Smooth muscle cell (in vitro differentiated cells): ENCODE results near the gene TP73. TPM values are rescaled to one million over a fixed set of nuclear protein-coding genes. Genes with fewer than 3 reads are reported as not detected.

Source experiments
- DNase-seq: peaks from one replicate; lab custom pipeline; 2025; ENCODE audit not compliant: unreplicated experiment; lab: John Stamatoyannopoulos, UW
- H2AFZ ChIP-seq: fragments of 200-600 bp; sonication (generic); 2 replicates; pipeline ENCODE4 v1.6.0; 2016; ENCODE audit warnings: antibody characterized with exemption, low read depth, mild to moderate bottlenecking
- H3F3A ChIP-seq: fragments of 200-600 bp; sonication (generic); 2 replicates; pipeline ENCODE4 v1.6.0; 2017; ENCODE audit warnings: antibody characterized with exemption, low read depth
- H3K27ac ChIP-seq: fragments of 200-600 bp; sonication (generic); 2 replicates; pipeline ENCODE4 v1.5.1; 2016; ENCODE audit warnings: low read depth, mild to moderate bottlenecking
- H3K27me3 ChIP-seq: fragments of 200-600 bp; sonication (generic); 2 replicates; pipeline ENCODE4 v1.6.1; 2016; ENCODE audit warnings: low read depth, mild to moderate bottlenecking
- H3K36me3 ChIP-seq: fragments of 200-600 bp; sonication (generic); 2 replicates; pipeline ENCODE4 v1.5.1; 2016; ENCODE audit warnings: low read depth
- H3K4me1 ChIP-seq: fragments of 200-600 bp; sonication (generic); 2 replicates; pipeline ENCODE4 v1.5.1; 2016; ENCODE audit warnings: low read depth
- H3K4me2 ChIP-seq: fragments of 200-600 bp; sonication (generic); 2 replicates; pipeline ENCODE4 v1.6.0; 2016; ENCODE audit warnings: mild to moderate bottlenecking
- H3K4me3 ChIP-seq: fragments of 200-600 bp; sonication (generic); 2 replicates; pipeline ENCODE4 v1.5.1; 2016; ENCODE audit warnings: mild to moderate bottlenecking
- H3K79me2 ChIP-seq: fragments of 200-600 bp; sonication (generic); 2 replicates; pipeline ENCODE4 v1.6.0; 2016; ENCODE audit warnings: low read depth, mild to moderate bottlenecking
- H3K9ac ChIP-seq: fragments of 200-600 bp; sonication (generic); 2 replicates; pipeline ENCODE4 v1.6.0; 2016; ENCODE audit warnings: low read depth
- H3K9me3 ChIP-seq: fragments of 200-600 bp; sonication (generic); replicated peaks from 2 replicates; pipeline ENCODE4 v1.5.1; 2016; ENCODE audit warnings: low read depth
- H4K20me1 ChIP-seq: fragments of 200-600 bp; sonication (generic); 2 replicates; pipeline ENCODE4 v1.6.0; 2016; ENCODE audit warnings: low read depth
- WGBS: methylation state at CpG from one replicate; pipeline ENCODE4 v1.1.7; 2016; ENCODE audit warnings: low lambda C conversion rate; 5-methylcytosine and 5-hydroxymethylcytosine counted together
- polyA plus RNA-seq: library from polyadenylated mRNA; unstranded; fragments of >200 nt; fragmentation: Nextera tagmentation; extraction: Ambion mirVana; gene quantifications from 2 replicates; pipeline ENCODE4 v1.2.1, GENCODE V29; 2016
- total RNA-seq: library from RNA; depleted of rRNA; stranded (reverse); fragments of >200 nt; gene quantifications from 2 replicates; pipeline ENCODE4 v1.2.3, GENCODE V29; 2014
- TF ChIP-seq, protein P1 (sequence below): fragments of 200-600 bp; sonication (generic); IDR thresholded peaks from 2 replicates; pipeline ENCODE4 v1.5.1; 2017; ENCODE audit warnings: borderline replicate concordance, mild to moderate bottlenecking, antibody characterized with exemption; ENCODE audit not compliant: insufficient read depth, poor library complexity, severe bottlenecking

Gene TP73
- total and polyA plus RNA-seq, 2 experiments from 2014 or later = 0.22 TPM; not detected in 1

DNA sequence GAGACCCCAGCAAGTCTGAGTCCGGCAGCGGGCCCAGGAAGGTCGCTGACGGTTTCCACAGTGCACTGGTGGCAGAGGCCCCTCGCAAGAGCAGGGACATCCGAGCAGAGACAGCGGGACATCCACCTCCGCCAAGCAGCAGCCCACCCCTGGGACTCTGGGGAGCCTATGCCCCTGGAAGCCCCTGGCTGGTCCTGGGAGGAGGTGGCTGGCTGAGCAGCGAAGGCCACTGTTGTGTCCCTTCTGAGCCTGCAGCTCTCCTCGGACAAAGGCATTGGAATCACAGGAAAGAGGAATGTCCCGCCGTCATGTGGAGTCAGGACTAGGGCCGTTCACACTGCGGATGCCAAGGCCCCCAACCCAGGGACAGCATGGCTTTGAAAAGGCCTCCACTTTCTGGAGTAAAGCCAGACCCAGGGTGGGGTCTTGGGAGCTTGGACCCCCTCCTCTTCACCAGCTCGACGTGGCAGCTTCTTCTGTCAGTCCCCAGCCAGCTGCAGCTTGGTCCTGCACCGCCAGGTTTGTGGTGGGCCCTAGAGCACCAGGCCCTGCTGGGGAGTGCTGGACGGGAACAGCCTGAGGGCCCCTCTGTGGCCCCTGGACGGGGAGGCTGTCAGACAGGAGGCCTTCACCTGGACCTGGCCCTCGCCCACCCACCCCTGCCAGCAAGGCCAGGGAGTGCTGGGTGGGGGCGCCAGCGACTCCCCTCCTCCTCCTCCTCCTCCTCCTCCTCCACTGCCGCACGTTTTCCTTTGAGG, 42.4 kb upstream of the TP73 start:
- WGBS = 87% methylated on average over 18 of the region's 24 CpGs
- no peaks in the 10 kb centered on the region for H3K36me3 ChIP-seq
- H3K4me1 ChIP-seq = peaks cover 23% of the 10 kb centered on the region
- no peak overlapping the region for H3K9ac ChIP-seq
- peaks cover 5% of the 10 kb centered on the region for H3F3A ChIP-seq
- TF ChIP-seq, protein P1, sequence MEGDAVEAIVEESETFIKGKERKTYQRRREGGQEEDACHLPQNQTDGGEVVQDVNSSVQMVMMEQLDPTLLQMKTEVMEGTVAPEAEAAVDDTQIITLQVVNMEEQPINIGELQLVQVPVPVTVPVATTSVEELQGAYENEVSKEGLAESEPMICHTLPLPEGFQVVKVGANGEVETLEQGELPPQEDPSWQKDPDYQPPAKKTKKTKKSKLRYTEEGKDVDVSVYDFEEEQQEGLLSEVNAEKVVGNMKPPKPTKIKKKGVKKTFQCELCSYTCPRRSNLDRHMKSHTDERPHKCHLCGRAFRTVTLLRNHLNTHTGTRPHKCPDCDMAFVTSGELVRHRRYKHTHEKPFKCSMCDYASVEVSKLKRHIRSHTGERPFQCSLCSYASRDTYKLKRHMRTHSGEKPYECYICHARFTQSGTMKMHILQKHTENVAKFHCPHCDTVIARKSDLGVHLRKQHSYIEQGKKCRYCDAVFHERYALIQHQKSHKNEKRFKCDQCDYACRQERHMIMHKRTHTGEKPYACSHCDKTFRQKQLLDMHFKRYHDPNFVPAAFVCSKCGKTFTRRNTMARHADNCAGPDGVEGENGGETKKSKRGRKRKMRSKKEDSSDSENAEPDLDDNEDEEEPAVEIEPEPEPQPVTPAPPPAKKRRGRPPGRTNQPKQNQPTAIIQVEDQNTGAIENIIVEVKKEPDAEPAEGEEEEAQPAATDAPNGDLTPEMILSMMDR = no peak
- H3K4me3 ChIP-seq = peak overlapping the region; percentile 52
- no peak overlapping the region for H3K27ac ChIP-seq
- H3K4me2 ChIP-seq = no peak overlapping the region
- no peaks in the 10 kb centered on the region for H3K79me2 ChIP-seq
- peaks cover 17% of the 10 kb centered on the region for H3K27me3 ChIP-seq
- H4K20me1 ChIP-seq = no peaks in the 10 kb centered on the region
- no peaks in the 10 kb centered on the region for H3K9me3 ChIP-seq
- no peak overlapping the region for H2AFZ ChIP-seq
- DNase-seq = no peak

DNA sequence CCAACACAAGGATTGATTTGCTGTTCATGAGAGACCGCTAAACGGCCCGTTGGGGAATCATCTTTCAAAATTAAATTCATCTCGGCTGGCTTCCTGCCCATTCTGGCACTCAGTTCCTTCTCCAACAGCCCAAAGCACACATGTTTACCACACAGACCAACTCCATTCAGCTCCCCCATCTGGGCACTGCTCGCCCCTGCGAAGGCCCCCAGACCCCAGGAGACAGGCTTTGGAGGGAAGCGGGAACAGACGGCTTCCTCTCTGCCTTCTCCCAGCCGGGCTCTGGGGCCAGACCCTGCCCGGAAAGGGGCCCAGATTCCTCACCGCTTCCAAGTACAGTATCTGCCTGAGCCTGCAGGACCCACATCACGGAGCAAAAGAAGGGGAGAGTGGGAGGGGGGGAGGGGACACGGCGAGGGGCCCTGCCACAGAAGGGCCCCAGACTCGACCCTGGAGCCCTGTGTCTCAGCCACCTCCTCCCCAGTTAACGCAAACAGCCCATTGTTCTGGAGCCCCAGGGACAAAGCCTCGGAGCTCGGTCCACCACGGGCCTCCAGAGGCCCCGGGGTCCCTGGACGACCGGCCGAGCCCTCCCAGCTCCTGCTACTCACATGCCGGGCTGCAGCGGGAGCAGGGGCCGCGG, 41.7 kb upstream of the TP73 start:
- Histone ChIP-seq H3K36me3 (no peaks in the 10 kb centered on the region), H3F3A (peaks cover 5% of the 10 kb centered on the region), H3K27me3 (peaks cover 17% of the 10 kb centered on the region), H3K79me2 (no peaks in the 10 kb centered on the region), H3K9me3 (no peaks in the 10 kb centered on the region), H2AFZ (no peak overlapping the region), H3K27ac (no peak overlapping the region), H3K4me1 (peaks cover 23% of the 10 kb centered on the region), H3K9ac (no peak overlapping the region), H3K4me3 (peak overlapping the region; percentile 52), H4K20me1 (no peaks in the 10 kb centered on the region), H3K4me2 (peak overlapping the region; percentile 91)
- TF ChIP-seq, protein P1 = no peak
- DNase-seq = no peak
- 11% methylated on average over 23 of the region's 27 CpGs for WGBS

DNA sequence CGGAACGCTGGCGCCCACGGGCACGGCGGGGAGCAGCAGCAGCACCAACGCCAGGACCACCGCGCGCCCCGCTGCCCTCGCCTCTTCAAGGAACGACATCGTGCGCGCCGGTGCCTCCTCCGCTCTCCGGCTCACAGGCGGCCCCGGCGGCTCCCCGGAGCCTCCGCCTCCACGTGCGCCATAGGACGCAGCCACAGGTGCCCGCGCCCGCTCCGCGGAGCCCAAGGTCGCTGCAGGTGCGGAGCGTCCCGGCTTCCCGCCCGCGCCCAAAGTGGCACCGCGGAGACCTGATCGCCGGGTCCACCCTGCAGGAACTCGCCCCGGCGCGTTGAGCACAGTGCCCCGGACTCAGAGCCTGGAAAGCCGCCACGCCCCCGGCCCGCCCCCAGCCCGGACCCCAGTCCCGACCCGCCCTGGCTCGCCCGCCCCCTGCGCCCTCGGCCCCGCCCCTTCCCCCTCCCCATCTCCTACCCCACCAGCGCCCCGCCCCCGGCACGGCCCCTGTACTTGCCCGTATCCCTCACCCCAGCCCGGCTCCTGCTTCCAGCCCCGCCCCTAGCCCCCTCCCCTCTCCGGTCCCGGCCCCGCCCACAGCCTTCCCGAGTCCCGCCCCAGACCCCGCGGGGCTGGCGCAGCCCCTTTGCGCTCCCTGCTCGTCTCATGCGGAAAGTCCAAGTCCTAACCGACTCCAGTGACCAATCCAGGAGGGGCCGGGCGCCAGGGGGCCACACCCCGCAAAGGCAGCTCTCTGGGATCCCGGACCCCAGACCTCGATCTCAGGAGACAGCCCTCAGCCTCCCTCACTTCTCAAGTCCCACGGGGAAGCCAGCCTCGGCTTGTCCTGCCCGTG, 40.9 kb upstream of the TP73 start, which contains the start of gene MEGF6:
Gene MEGF6 (minus strand): TSS at position 339 of the 850 bp plus-strand sequence. CDS start 240 bp downstream, at position 99.
- H3K9me3 ChIP-seq = no peaks in the 10 kb centered on the region
- H3K36me3 ChIP-seq = no peaks in the 10 kb centered on the region
- 3% methylated on average over 41 of the region's 87 CpGs for WGBS
- peaks cover 5% of the 10 kb centered on the region for H3F3A ChIP-seq
- peaks cover 23% of the 10 kb centered on the region for H3K4me1 ChIP-seq
- TF ChIP-seq, protein P1 = no peak
- no peak within 1 kb of the TSS for H3K9ac ChIP-seq
- DNase-seq = peak; percentile 21
- no peak within 1 kb of the TSS for H2AFZ ChIP-seq
- H3K27ac ChIP-seq = no peak within 1 kb of the TSS
- no peaks in the 10 kb centered on the region for H3K79me2 ChIP-seq
- peak within 1 kb of the TSS; percentile 52 for H3K4me3 ChIP-seq
- H4K20me1 ChIP-seq = no peaks in the 10 kb centered on the region
- peak within 1 kb of the TSS; percentile 91 for H3K4me2 ChIP-seq
- peaks cover 17% of the 10 kb centered on the region for H3K27me3 ChIP-seq
